ENCODE measurements around the gene TFF1.

The TFF1 gene

DNA sequence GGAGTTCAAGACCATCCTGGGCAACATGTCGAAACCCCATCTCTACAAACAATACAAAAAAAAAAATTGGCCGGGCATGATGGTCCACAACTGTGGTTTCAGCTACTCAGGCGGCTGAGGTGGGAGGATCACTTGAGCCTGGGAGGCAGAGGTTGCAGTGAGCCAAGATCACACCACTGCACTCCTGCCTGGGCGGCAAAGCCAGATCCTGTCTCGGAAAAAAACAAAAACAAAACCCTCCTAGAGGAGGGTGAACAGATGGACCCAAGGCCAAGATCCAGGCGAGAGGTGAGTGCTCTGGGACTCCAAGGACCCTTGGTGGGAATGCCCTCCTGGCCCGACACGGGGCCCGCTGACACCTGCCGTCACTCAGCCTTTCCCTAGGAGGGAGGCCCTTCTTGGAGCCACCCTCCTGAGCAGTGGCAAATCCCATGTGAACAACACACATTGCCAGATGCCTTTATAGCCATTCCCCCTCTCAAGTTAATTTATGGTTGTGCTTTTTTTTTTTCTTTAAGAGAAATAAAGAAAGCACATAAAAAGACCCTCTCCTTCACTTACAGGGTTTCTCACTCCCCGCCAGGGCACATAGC is 15.9 kb downstream of the TFF1 start:
- H3K27me3 ChIP-seq, result no peaks in the 10 kb centered on the region
- no peak overlapping the region for H3K4me3 ChIP-seq
- H3K9me3 ChIP-seq (replicated peaks in 1 of 11), result peaks cover 13 to 35% (median 22%) of the 10 kb centered on the region in 11 experiments
- H3K36me3 ChIP-seq, result no peaks in the 10 kb centered on the region
- no peak for TF ChIP-seq Cebpa-rat (IDR thresholded peaks at IDR 0.05)
- no peaks in the 10 kb centered on the region for H4K20me1 ChIP-seq
- H3K4me1 ChIP-seq, result peaks cover 0 to 14% (median 7%) of the 10 kb centered on the region in 10 experiments; a peak in 12 of 20 replicates
- H3K9ac ChIP-seq, result no peak overlapping the region
- no peak overlapping the region for H3K27ac ChIP-seq
- H3K4me2 ChIP-seq, result no peak overlapping the region

DNA sequence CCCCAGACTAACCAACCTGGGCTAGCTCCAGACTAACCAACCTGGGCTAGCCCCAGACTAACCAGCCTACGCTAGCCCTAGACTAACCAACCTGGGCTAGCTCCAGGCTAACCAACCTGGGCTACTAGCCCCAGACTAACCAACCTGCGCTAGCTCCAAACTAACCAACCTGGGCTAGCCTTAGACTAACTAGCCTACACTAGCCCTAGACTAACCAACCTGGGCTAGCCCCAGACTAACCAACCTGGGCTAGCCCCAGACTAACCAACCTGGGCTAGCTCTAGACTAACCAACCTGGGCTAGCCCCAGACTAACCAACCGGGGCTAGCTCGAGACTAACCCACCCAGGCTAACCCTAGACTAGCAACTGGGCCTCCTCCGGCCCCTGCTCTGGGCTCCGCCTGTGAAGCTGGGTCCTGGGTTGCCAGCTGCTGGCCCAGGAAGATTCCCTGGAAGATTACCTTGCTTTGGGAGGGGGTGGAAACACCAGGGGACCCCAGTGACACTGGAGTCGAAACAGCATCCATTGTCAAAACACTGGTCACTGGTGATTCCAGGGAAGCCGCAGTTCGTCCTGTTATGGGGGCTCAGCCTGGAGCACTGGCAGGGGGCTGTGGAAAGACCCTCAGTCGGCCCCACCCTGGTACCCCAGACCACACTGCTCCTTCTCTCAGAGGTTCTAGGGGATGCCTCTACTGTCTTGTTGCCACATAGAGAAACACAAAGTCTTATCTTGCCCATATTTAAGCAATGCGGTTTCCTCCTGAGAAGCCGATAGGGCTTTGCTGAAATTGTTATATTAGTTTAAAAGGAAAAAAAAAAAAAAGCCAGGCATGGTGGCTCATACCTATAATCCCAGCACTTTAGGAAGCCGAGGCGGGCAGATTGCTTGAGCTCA is 16.7 kb downstream of the TFF1 start:
- Histone ChIP-seq H3K9me3 (replicated peaks in 1 of 11) (peaks cover 5 to 27% (median 15%) of the 10 kb centered on the region in 11 experiments), H3K4me3 (no peak overlapping the region), H3K4me1 (peaks cover 0 to 14% (median 7%) of the 10 kb centered on the region in 10 experiments; a peak in 12 of 20 replicates), H3K9ac (no peak overlapping the region), H3K27me3 (no peaks in the 10 kb centered on the region), H3K4me2 (no peak overlapping the region), H3K27ac (no peak overlapping the region), H3K36me3 (no peaks in the 10 kb centered on the region), H4K20me1 (no peaks in the 10 kb centered on the region)
- no peak for TF ChIP-seq Cebpa-rat (IDR thresholded peaks at IDR 0.05)

DNA sequence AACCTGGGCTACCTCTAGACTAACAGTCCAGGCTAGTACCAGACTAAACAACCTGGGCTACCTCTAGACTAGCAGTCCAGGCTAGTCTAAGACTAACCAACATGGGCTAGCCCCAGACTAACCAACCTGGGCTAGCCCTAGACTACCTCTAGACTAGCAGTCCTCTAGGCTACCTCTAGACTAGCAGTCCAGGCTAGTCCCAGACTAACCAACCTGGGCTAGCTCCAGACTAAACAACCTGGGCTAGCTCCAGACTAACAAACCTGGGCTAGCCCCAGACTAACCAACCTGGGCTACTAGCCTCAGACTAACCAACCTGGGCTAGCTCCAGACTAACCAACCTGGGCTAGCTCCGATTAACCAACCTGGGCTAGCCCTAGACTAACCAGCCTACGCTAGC is 17.6 kb downstream of the TFF1 start:
- Histone ChIP-seq H3K27ac (no peak overlapping the region), H4K20me1 (no peaks in the 10 kb centered on the region), H3K9me3 (replicated peaks in 1 of 11) (peaks cover 0 to 19% (median 6%) of the 10 kb centered on the region in 11 experiments; a peak in 14 of 22 replicates), H3K4me3 (no peak overlapping the region), H3K4me1 (peaks cover 0 to 11% (median 5%) of the 10 kb centered on the region in 10 experiments; a peak in 12 of 20 replicates), H3K27me3 (no peaks in the 10 kb centered on the region), H3K36me3 (no peaks in the 10 kb centered on the region), H3K4me2 (no peak overlapping the region), H3K9ac (no peak overlapping the region)
- TF ChIP-seq Cebpa-rat (IDR thresholded peaks at IDR 0.05), result peak in 1 of 11 experiments; percentile 12; a peak in 1 of 22 replicates

DNA sequence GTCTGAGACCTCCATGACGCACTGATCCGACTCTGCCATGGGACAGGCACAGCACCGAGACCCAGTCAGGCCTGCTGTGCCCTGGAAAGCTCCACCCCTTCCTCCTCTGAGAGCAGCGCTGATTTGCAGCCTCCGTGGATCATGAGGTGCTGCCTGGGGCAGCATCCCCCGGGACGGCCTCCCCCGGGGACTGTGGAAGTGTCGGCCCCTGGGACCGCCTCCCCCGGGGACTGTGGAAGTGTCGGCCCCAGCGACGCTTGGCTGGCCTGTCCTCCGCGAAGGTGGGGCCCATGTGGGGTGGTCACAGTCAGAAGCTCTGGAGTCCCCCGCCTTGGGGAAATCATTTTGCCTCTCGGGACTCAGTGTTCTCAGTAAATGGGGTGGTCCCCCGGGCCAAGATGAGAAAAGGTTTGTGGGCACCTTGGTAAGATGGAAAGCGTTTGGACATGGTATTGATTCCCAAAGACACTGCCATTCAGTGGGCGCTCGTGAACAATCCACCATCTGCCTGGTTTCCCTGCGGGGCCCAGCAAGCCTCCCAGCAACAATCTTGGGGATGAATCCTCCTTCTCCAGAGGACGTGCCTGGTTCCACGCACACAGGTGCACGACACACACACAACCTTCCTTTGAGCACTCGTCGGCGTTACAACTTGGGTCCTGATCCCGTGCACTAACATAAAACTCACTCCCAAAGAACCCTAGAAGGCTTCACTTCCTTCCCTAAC is 18.6 kb downstream of the TFF1 start:
- H3K27me3 ChIP-seq, result no peaks in the 10 kb centered on the region

DNA sequence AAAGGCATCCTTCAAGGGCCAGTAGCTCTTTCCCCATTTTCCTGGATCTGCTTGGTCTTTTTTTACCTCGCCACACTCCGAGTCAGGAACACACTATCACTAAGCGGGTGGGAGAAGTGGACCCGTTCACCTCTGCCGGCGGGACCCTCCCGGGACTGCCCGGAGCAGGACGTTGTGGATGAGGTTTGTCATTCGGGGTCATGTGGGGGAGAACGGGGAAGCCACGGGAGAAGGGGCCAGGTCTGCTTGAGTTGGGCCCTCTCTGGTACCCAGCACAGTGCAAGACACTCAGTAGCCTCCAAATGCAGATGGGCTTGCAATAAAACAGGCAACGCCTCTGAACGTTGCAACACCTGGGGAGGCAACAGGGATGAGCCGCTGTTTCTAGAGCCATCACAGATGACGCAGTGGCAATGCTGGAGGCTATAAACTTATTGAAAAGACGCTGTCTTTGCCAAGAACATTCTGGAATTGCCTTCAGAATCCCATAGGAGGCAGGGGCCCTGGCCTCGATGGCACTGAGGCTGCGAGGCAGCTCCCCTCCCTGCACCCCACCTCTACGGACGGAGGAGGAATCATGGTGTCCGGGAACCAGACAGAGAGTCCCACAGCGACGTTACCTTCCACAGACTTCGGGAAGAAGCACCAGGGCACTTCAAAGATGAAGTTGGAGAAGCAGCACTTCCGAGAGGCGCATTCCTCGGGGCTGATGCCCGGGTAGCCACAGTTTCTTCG is 19.3 kb downstream of the TFF1 start:
- no peak for TF ChIP-seq Cebpa-rat (IDR thresholded peaks at IDR 0.05)
- Histone ChIP-seq H3K4me2 (peak overlapping the region in 1 of 11 experiments; percentile 21; a peak in 1 of 22 replicates), H3K9me3 (replicated peaks in 1 of 11) (peaks cover 0 to 13% (median 6%) of the 10 kb centered on the region in 11 experiments; a peak in 11 of 22 replicates), H3K9ac (no peak overlapping the region), H3K27me3 (no peaks in the 10 kb centered on the region), H3K27ac (no peak overlapping the region), H3K4me3 (no peak overlapping the region), H3K4me1 (peaks cover 0 to 10% (median 0%) of the 10 kb centered on the region in 10 experiments; a peak in 1 of 20 replicates), H4K20me1 (no peaks in the 10 kb centered on the region), H3K36me3 (no peaks in the 10 kb centered on the region)

More for the DNA sequence above, 18.6 kb downstream of the TFF1 start:
- H3K9ac ChIP-seq, result no peak overlapping the region
- H3K27ac ChIP-seq, result no peak overlapping the region
- H3K36me3 ChIP-seq, result no peaks in the 10 kb centered on the region
- TF ChIP-seq Cebpa-rat (IDR thresholded peaks at IDR 0.05), result no peak
- no peaks in the 10 kb centered on the region for H4K20me1 ChIP-seq
- peak overlapping the region in 2 of 11 experiments; percentile 18 to 21; a peak in 2 of 22 replicates for H3K4me2 ChIP-seq
- no peak overlapping the region for H3K4me3 ChIP-seq
- peaks cover 0 to 13% (median 6%) of the 10 kb centered on the region in 11 experiments; a peak in 11 of 22 replicates for H3K9me3 ChIP-seq (replicated peaks in 1 of 11)
- H3K4me1 ChIP-seq, result peaks cover 0 to 10% (median 0%) of the 10 kb centered on the region in 10 experiments; a peak in 2 of 20 replicates

DNA sequence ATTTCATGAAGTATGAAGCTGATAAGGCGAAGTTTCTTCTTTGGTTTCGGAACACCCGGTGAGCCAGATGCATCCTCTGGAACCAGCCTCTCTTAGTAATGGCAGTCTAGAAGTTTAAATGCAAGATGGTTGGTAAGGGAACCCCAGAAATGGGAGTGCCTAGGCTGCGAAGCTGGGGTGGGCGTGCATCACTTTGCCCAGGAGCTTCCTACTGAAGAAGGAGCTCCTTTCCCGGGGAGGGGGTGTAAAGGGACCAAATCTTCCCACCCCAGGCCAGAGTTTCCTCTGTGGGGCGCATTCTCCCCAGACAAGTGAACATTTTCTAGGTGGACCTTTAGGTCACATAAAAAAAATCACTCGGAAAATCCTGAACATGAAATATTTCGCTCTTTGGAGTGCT is 19.9 kb downstream of the TFF1 start:
- no peak for TF ChIP-seq Cebpa-rat (IDR thresholded peaks at IDR 0.05)
- no peak overlapping the region for H3K9ac ChIP-seq
- H3K4me1 ChIP-seq, result peaks cover 0 to 10% (median 0%) of the 10 kb centered on the region in 10 experiments; a peak in 1 of 20 replicates
- H3K27ac ChIP-seq, result no peak overlapping the region
- H3K9me3 ChIP-seq (replicated peaks in 1 of 11), result peaks cover 0 to 13% (median 6%) of the 10 kb centered on the region in 11 experiments; a peak in 11 of 22 replicates
- H3K4me2 ChIP-seq, result no peak overlapping the region
- H3K27me3 ChIP-seq, result no peaks in the 10 kb centered on the region
- no peak overlapping the region for H3K4me3 ChIP-seq
- H3K36me3 ChIP-seq, result no peaks in the 10 kb centered on the region
- no peaks in the 10 kb centered on the region for H4K20me1 ChIP-seq

DNA sequence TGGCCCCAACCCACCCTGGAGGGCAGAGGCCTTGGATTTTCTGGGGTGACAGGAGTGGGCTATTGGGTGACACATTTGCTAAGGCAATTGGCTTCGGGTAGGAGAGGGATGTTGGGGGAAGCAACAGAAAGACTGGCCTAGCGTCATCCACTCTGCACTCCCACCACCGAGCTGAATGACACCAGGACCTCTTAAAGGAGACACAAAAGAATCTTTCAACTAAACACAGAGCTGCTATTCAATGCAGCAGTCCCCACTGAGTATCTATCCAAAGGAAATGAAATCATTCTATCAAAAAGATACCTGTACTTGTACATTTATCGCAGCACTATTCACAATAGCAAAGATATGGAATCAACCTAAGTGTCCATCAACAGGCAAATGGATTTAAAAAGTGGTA is 21.7 kb downstream of the TFF1 start:
- no peak overlapping the region for H3K4me2 ChIP-seq

DNA sequence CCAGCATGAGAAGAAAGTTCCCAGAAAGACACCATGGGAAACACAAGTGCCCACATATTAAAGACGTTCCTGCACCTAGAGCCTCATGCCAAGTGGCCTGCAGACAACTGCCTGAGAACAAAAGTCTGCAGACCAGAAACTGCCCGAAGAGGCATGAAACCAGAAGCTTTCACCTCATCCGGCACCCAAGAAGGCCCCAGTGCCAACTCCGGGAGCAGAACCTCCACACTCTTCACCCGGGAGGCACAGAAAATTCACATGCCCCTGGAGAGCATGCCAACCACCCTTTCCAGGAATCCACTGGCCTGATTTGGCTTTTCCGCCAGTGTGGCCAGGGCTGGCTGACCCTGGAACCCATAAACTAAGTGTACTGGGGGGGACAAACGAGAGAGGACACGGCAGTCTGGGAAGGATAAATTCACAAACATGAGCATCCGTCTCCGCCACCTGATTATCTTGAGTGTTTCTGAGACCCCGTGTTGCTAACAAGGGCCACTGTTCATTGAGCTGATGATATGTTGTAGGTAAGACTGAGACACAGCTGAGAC is 22.3 kb downstream of the TFF1 start:
- H3K9me3 ChIP-seq (replicated peaks in 1 of 11), result peaks cover 0 to 13% (median 6%) of the 10 kb centered on the region in 11 experiments; a peak in 11 of 22 replicates
- no peak for TF ChIP-seq Cebpa-rat (IDR thresholded peaks at IDR 0.05)
- H3K4me1 ChIP-seq, result peaks cover 0 to 10% (median 0%) of the 10 kb centered on the region in 10 experiments; a peak in 1 of 20 replicates
- no peaks in the 10 kb centered on the region for H3K36me3 ChIP-seq
- H4K20me1 ChIP-seq, result no peaks in the 10 kb centered on the region
- no peak overlapping the region for H3K4me3 ChIP-seq
- H3K27ac ChIP-seq, result no peak overlapping the region
- no peaks in the 10 kb centered on the region for H3K27me3 ChIP-seq
- H3K4me2 ChIP-seq, result no peak overlapping the region
- no peak overlapping the region for H3K9ac ChIP-seq

More for the DNA sequence above, 21.7 kb downstream of the TFF1 start:
- H3K4me1 ChIP-seq, result peaks cover 0 to 10% (median 0%) of the 10 kb centered on the region in 10 experiments; a peak in 1 of 20 replicates
- H3K27ac ChIP-seq, result no peak overlapping the region
- H3K9ac ChIP-seq, result no peak overlapping the region
- H3K36me3 ChIP-seq, result no peaks in the 10 kb centered on the region
- H4K20me1 ChIP-seq, result no peaks in the 10 kb centered on the region
- H3K4me3 ChIP-seq, result no peak overlapping the region
- H3K27me3 ChIP-seq, result no peaks in the 10 kb centered on the region
- H3K9me3 ChIP-seq (replicated peaks in 1 of 11), result peaks cover 0 to 13% (median 6%) of the 10 kb centered on the region in 11 experiments; a peak in 11 of 22 replicates
- no peak for TF ChIP-seq Cebpa-rat (IDR thresholded peaks at IDR 0.05)
